ENCODE results near the gene THADA. TPM values are rescaled to one million over a fixed set of nuclear protein-coding genes. Genes with fewer than 3 reads are reported as not detected.

The THADA gene
- total and polyA plus RNA-seq, 2 donors (not counting 1 experiment from before 2014, with no cell fraction given): 9.2 to 36.2 TPM

GRCh38 chr2:43455296-43455695 lies 140.5 kb downstream of the THADA start:
- no peaks in the 10 kb centered on the region for H3K36me3 ChIP-seq (ENCODE audit: control insufficient read depth, insufficient read depth, low read length)
- H3K9me3 ChIP-seq (ENCODE audit: control insufficient read depth, insufficient read depth, low read depth, low read length): no peaks in the 10 kb centered on the region
- TF ChIP-seq CTCF (conservative IDR thresholded peaks at IDR 0.05 in 1 of 2, IDR thresholded peaks at IDR 0.05 in 1 of 2; ENCODE audit: low read depth in 1 of 2, low read length in 2 of 2) (no peak), EZH2 (IDR thresholded peaks at IDR 0.05; ENCODE audit: low read length, missing control alignments) (no peak)
- H3K9ac ChIP-seq (ENCODE audit: insufficient read depth, low read length): no peak overlapping the region
- no peak overlapping the region for H3K4me2 ChIP-seq (ENCODE audit: extremely low read depth, insufficient read depth, low read length)
- no peak for DNase-seq (ENCODE audit: low read depth in 2 of 2)
- H3K4me1 ChIP-seq (ENCODE audit: control insufficient read depth, extremely low read depth, insufficient read depth, low read length): peaks cover 12% of the 10 kb centered on the region
- no peaks in the 10 kb centered on the region for H3K27me3 ChIP-seq (ENCODE audit: control insufficient read depth, insufficient read depth, low read length)
- H4K20me1 ChIP-seq (ENCODE audit: control insufficient read depth, extremely low read depth, insufficient read depth, low read length): no peaks in the 10 kb centered on the region
- H3K79me2 ChIP-seq (ENCODE audit: control insufficient read depth, insufficient read depth, low read length): no peaks in the 10 kb centered on the region
- peak overlapping the region in 1 of 4 experiments; percentile 10 for H3K4me3 ChIP-seq (replicated peaks in 1 of 4; ENCODE audit: control extremely low read depth in 1 of 4, insufficient read depth in 1 of 4, low read depth in 3 of 4, low read length in 4 of 4)
- no peak overlapping the region for H3K27ac ChIP-seq (ENCODE audit: insufficient read depth, low read length)
- no peak overlapping the region for H2AFZ ChIP-seq (ENCODE audit: low read length)

GRCh38 chr2:43454791-43455190 lies 141.0 kb downstream of the THADA start:
- no peak for DNase-seq (ENCODE audit: low read depth in 2 of 2)
- no peaks in the 10 kb centered on the region for H3K9me3 ChIP-seq (ENCODE audit: control insufficient read depth, insufficient read depth, low read depth, low read length)
- no peaks in the 10 kb centered on the region for H4K20me1 ChIP-seq (ENCODE audit: control insufficient read depth, extremely low read depth, insufficient read depth, low read length)
- H3K4me2 ChIP-seq (ENCODE audit: extremely low read depth, insufficient read depth, low read length): no peak overlapping the region
- H3K27ac ChIP-seq (ENCODE audit: insufficient read depth, low read length): no peak overlapping the region
- no peaks in the 10 kb centered on the region for H3K79me2 ChIP-seq (ENCODE audit: control insufficient read depth, insufficient read depth, low read length)
- H3K36me3 ChIP-seq (ENCODE audit: control insufficient read depth, insufficient read depth, low read length): no peaks in the 10 kb centered on the region
- H2AFZ ChIP-seq (ENCODE audit: low read length): no peak overlapping the region
- TF ChIP-seq EZH2 (IDR thresholded peaks at IDR 0.05; ENCODE audit: low read length, missing control alignments) (no peak), CTCF (conservative IDR thresholded peaks at IDR 0.05 in 1 of 2, IDR thresholded peaks at IDR 0.05 in 1 of 2; ENCODE audit: low read depth in 1 of 2, low read length in 2 of 2) (no peak)
- no peak overlapping the region for H3K4me3 ChIP-seq (replicated peaks in 1 of 4; ENCODE audit: control extremely low read depth in 1 of 4, insufficient read depth in 1 of 4, low read depth in 3 of 4, low read length in 4 of 4)
- no peaks in the 10 kb centered on the region for H3K27me3 ChIP-seq (ENCODE audit: control insufficient read depth, insufficient read depth, low read length)
- H3K9ac ChIP-seq (ENCODE audit: insufficient read depth, low read length): no peak overlapping the region
- peaks cover 12% of the 10 kb centered on the region for H3K4me1 ChIP-seq (ENCODE audit: control insufficient read depth, extremely low read depth, insufficient read depth, low read length)

GRCh38 chr2:43453179-43454170 lies 142.4 kb downstream of the THADA start:
- Histone ChIP-seq H3K4me3 (replicated peaks in 1 of 4; ENCODE audit: control extremely low read depth in 1 of 4, insufficient read depth in 1 of 4, low read depth in 3 of 4, low read length in 4 of 4) (no peak overlapping the region), H3K79me2 (ENCODE audit: control insufficient read depth, insufficient read depth, low read length) (no peaks in the 10 kb centered on the region), H3K9ac (ENCODE audit: insufficient read depth, low read length) (no peak overlapping the region), H3K27ac (ENCODE audit: insufficient read depth, low read length) (no peak overlapping the region), H3K4me2 (ENCODE audit: extremely low read depth, insufficient read depth, low read length) (no peak overlapping the region), H3K27me3 (ENCODE audit: control insufficient read depth, insufficient read depth, low read length) (no peaks in the 10 kb centered on the region), H4K20me1 (ENCODE audit: control insufficient read depth, extremely low read depth, insufficient read depth, low read length) (no peaks in the 10 kb centered on the region), H3K4me1 (ENCODE audit: control insufficient read depth, extremely low read depth, insufficient read depth, low read length) (peaks cover 8% of the 10 kb centered on the region), H3K9me3 (ENCODE audit: control insufficient read depth, insufficient read depth, low read depth, low read length) (no peaks in the 10 kb centered on the region), H3K36me3 (ENCODE audit: control insufficient read depth, insufficient read depth, low read length) (no peaks in the 10 kb centered on the region), H2AFZ (ENCODE audit: low read length) (no peak overlapping the region)
- DNase-seq (ENCODE audit: low read depth in 2 of 2): no peak
- TF ChIP-seq EZH2 (IDR thresholded peaks at IDR 0.05; ENCODE audit: low read length, missing control alignments) (no peak), CTCF (conservative IDR thresholded peaks at IDR 0.05 in 1 of 2, IDR thresholded peaks at IDR 0.05 in 1 of 2; ENCODE audit: low read depth in 1 of 2, low read length in 2 of 2) (no peak)
